ENCODE results near the gene FAAP20.

DNA sequence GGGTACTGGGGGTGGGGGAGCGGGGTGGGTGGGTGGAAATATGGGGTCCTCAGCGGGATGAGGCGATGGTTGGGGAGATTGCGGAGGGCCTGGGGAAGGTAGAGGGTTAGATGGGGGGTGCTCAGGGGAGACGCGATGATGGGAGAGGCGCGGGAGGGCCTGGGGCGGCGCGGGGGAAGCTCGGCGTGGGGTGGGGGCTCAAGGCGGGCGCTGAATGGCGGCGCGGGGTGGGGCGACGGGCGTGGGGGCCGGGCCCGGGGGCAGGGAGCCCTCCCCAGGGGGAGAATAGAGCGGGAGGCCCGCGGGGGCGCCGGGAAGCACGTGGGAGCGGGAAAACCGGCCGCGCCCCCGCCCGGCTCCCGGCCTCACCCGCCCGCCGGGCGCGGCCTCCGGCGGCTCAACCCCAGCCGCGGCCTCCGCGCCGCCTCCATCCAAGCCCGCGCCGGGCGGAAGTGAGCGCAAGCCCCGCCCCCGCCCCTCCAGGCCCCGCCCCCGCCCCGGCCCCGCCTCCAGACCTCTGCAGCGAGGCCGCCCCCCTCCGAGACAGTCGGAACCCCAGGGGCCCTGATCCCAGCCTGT, at the start of gene FAAP20:
- TF ChIP-seq, protein P1, sequence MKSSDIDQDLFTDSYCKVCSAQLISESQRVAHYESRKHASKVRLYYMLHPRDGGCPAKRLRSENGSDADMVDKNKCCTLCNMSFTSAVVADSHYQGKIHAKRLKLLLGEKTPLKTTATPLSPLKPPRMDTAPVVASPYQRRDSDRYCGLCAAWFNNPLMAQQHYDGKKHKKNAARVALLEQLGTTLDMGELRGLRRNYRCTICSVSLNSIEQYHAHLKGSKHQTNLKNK (CRISPR knock-in tag; IDR thresholded peaks at IDR 0.05), result no peak
- TF ChIP-seq, protein P2, sequence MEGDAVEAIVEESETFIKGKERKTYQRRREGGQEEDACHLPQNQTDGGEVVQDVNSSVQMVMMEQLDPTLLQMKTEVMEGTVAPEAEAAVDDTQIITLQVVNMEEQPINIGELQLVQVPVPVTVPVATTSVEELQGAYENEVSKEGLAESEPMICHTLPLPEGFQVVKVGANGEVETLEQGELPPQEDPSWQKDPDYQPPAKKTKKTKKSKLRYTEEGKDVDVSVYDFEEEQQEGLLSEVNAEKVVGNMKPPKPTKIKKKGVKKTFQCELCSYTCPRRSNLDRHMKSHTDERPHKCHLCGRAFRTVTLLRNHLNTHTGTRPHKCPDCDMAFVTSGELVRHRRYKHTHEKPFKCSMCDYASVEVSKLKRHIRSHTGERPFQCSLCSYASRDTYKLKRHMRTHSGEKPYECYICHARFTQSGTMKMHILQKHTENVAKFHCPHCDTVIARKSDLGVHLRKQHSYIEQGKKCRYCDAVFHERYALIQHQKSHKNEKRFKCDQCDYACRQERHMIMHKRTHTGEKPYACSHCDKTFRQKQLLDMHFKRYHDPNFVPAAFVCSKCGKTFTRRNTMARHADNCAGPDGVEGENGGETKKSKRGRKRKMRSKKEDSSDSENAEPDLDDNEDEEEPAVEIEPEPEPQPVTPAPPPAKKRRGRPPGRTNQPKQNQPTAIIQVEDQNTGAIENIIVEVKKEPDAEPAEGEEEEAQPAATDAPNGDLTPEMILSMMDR (IDR thresholded peaks at IDR 0.05), result no peak
- TF ChIP-seq SMAD4 (CRISPR knock-in tag; IDR thresholded peaks at IDR 0.05) (no peak), ETV6 (CRISPR knock-in tag; IDR thresholded peaks at IDR 0.05) (no peak)
- TF ChIP-seq, protein P3, sequence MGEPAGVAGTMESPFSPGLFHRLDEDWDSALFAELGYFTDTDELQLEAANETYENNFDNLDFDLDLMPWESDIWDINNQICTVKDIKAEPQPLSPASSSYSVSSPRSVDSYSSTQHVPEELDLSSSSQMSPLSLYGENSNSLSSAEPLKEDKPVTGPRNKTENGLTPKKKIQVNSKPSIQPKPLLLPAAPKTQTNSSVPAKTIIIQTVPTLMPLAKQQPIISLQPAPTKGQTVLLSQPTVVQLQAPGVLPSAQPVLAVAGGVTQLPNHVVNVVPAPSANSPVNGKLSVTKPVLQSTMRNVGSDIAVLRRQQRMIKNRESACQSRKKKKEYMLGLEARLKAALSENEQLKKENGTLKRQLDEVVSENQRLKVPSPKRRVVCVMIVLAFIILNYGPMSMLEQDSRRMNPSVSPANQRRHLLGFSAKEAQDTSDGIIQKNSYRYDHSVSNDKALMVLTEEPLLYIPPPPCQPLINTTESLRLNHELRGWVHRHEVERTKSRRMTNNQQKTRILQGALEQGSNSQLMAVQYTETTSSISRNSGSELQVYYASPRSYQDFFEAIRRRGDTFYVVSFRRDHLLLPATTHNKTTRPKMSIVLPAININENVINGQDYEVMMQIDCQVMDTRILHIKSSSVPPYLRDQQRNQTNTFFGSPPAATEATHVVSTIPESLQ (CRISPR knock-in tag; IDR thresholded peaks at IDR 0.05), result no peak
- TF ChIP-seq, protein P4, sequence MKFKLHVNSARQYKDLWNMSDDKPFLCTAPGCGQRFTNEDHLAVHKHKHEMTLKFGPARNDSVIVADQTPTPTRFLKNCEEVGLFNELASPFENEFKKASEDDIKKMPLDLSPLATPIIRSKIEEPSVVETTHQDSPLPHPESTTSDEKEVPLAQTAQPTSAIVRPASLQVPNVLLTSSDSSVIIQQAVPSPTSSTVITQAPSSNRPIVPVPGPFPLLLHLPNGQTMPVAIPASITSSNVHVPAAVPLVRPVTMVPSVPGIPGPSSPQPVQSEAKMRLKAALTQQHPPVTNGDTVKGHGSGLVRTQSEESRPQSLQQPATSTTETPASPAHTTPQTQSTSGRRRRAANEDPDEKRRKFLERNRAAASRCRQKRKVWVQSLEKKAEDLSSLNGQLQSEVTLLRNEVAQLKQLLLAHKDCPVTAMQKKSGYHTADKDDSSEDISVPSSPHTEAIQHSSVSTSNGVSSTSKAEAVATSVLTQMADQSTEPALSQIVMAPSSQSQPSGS (CRISPR knock-in tag; IDR thresholded peaks at IDR 0.05; ENCODE audit: borderline replicate concordance, low read depth), result no peak
- TF ChIP-seq, protein P5, sequence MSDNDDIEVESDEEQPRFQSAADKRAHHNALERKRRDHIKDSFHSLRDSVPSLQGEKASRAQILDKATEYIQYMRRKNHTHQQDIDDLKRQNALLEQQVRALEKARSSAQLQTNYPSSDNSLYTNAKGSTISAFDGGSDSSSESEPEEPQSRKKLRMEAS (CRISPR knock-in tag; IDR thresholded peaks at IDR 0.05), result no peak

All from WTC11 (cell line).